ENCODE measurements around the gene GNAQ.
"Not testable (repeated sequence)": the region's sequence is repeated elsewhere in the genome, so short reads cannot be mapped to it uniquely, and the experiment has no call there.

GNAQ gene

GRCh38 chr9:77697238-77697984 lies 334.2 kb downstream of the GNAQ start:
- Mint-ChIP-seq H3K4me1 (no peaks in the 10 kb centered on the region), H3K27ac (no peak overlapping the region), H3K36me3 (ENCODE audit: low read depth) (no peaks in the 10 kb centered on the region), H3K27me3 (ENCODE audit: low read depth, poor library complexity) (no peaks in the 10 kb centered on the region), H3K4me3 (no peak overlapping the region), H3K9me3 (peaks cover 41% of the 10 kb centered on the region)
- TF ChIP-seq, protein P1, sequence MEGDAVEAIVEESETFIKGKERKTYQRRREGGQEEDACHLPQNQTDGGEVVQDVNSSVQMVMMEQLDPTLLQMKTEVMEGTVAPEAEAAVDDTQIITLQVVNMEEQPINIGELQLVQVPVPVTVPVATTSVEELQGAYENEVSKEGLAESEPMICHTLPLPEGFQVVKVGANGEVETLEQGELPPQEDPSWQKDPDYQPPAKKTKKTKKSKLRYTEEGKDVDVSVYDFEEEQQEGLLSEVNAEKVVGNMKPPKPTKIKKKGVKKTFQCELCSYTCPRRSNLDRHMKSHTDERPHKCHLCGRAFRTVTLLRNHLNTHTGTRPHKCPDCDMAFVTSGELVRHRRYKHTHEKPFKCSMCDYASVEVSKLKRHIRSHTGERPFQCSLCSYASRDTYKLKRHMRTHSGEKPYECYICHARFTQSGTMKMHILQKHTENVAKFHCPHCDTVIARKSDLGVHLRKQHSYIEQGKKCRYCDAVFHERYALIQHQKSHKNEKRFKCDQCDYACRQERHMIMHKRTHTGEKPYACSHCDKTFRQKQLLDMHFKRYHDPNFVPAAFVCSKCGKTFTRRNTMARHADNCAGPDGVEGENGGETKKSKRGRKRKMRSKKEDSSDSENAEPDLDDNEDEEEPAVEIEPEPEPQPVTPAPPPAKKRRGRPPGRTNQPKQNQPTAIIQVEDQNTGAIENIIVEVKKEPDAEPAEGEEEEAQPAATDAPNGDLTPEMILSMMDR (IDR thresholded peaks at IDR 0.05), result no peak
- DNase-seq, result no peak

GRCh38 chr9:77690723-77691122 lies 340.9 kb downstream of the GNAQ start:
- not testable (repeated sequence) for H3K27ac Mint-ChIP-seq; DNase-seq; H3K4me3 Mint-ChIP-seq; H3K4me1 Mint-ChIP-seq; H3K27me3 Mint-ChIP-seq (ENCODE audit: low read depth, poor library complexity)
- H3K36me3 Mint-ChIP-seq (ENCODE audit: low read depth), result peaks cover 12% of the 10 kb centered on the region
- peaks cover 51% of the 10 kb centered on the region for H3K9me3 Mint-ChIP-seq

- H3K27ac Mint-ChIP-seq; H3K4me3 Mint-ChIP-seq; H3K4me1 Mint-ChIP-seq; DNase-seq; H3K27me3 Mint-ChIP-seq (ENCODE audit: low read depth, poor library complexity): not testable (repeated sequence)
- Mint-ChIP-seq H3K9me3 (peaks cover 48% of the 10 kb centered on the region), H3K36me3 (ENCODE audit: low read depth) (peaks cover 12% of the 10 kb centered on the region)
These were observed 341.5 kb downstream of the GNAQ start for GRCh38 chr9:77690119-77690518.

- H3K27me3 Mint-ChIP-seq (ENCODE audit: low read depth, poor library complexity); H3K4me3 Mint-ChIP-seq; DNase-seq; H3K4me1 Mint-ChIP-seq; H3K27ac Mint-ChIP-seq: not testable (repeated sequence)
- Mint-ChIP-seq H3K36me3 (ENCODE audit: low read depth) (peaks cover 12% of the 10 kb centered on the region), H3K9me3 (peaks cover 58% of the 10 kb centered on the region)
These were observed 343.9 kb downstream of the GNAQ start for GRCh38 chr9:77687737-77688136.

DNA sequence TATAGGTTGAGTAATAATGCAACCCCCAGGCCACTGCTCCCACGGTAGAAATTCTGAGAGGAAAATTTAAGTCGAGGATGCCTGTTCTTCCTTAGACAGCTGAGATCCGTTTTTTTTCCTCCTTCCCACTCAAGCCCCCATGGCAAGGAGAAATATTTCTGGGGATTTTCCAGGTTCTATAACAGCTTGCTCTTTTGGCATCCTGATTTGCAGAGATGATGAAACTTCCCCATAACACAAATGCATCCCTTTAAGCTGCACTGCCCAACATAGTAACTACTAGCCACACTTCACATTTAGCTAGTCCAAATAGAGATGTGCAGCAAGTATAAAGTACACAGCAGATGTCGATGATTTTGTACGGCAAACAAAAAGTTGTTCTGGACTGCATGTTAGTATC lies 351.0 kb downstream of the GNAQ start:
- peaks cover 5% of the 10 kb centered on the region for H3K27me3 Mint-ChIP-seq (ENCODE audit: low read depth, poor library complexity)
- no peaks in the 10 kb centered on the region for H3K36me3 Mint-ChIP-seq (ENCODE audit: low read depth)
- TF ChIP-seq, protein P1 (IDR thresholded peaks at IDR 0.05), result no peak
- DNase-seq, result no peak
- peaks cover 8% of the 10 kb centered on the region for H3K4me1 Mint-ChIP-seq
- no peak overlapping the region for H3K4me3 Mint-ChIP-seq
- peaks cover 22% of the 10 kb centered on the region for H3K9me3 Mint-ChIP-seq
- H3K27ac Mint-ChIP-seq, result no peak overlapping the region

DNA sequence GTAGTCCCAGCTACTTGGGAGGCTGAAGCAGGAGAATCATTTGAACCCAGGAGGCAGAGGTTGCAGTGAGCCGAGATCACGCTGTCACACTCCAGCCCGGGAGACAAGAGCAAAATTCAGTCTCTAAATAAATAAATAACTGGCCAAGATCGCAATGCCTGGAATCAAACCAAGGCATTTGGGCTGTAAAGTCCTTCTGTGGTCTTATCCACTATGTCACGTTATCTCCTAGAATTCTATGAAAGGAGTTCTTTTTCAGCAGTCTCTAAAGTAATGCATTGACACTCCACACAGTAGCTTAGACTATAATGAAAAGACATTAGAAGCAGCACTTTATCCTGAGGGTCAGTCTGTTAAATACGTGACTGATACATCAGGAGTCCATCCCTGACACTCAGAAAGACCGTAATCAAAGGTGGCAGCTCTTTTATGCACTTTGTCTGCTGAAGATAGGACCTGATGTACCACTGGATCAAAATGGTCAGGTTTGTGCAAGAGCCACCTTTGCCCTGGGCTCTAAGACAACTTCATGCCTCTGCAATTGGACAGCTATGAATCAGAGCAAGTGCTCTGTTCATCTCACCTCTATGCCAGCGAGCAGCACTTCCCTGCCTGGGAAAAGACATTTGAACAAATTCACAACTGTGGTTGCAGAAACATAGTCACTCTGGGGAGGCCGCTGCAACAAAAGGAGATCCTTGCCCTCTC lies 351.8 kb downstream of the GNAQ start:
- Mint-ChIP-seq H3K27me3 (ENCODE audit: low read depth, poor library complexity) (peaks cover 5% of the 10 kb centered on the region), H3K27ac (no peak overlapping the region), H3K36me3 (ENCODE audit: low read depth) (no peaks in the 10 kb centered on the region), H3K4me1 (peaks cover 8% of the 10 kb centered on the region), H3K9me3 (peaks cover 20% of the 10 kb centered on the region), H3K4me3 (no peak overlapping the region)
- TF ChIP-seq, protein P1 (IDR thresholded peaks at IDR 0.05), result no peak
- DNase-seq, result no peak

DNA sequence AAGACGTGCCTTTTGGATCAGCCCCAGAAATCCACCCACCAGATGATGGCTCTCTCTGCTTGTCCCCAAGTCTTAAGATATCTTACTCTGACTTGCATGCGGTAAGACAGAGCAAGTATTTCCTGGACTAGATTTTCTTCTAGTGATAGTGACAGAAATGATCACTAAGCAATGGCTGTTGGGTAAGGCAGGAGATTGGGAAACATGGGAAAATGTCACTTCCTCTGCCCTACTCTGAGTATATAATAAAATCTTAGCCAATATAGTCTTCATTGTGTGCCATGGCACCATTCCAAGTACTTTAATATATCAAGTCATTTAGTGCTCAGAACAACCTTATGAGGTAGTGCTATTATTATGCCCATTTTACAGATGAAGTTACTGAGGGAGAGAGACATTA lies 352.5 kb downstream of the GNAQ start:
- Mint-ChIP-seq H3K4me3 (no peak overlapping the region), H3K36me3 (ENCODE audit: low read depth) (no peaks in the 10 kb centered on the region), H3K27me3 (ENCODE audit: low read depth, poor library complexity) (peaks cover 8% of the 10 kb centered on the region), H3K9me3 (peaks cover 12% of the 10 kb centered on the region), H3K4me1 (peaks cover 8% of the 10 kb centered on the region), H3K27ac (no peak overlapping the region)
- TF ChIP-seq, protein P1 (IDR thresholded peaks at IDR 0.05), result no peak
- no peak for DNase-seq
